Transverse colon (tissue), 4 donors: ENCODE results near the gene EARS2. TPM values are rescaled to one million over a fixed set of nuclear protein-coding genes. Genes with fewer than 3 reads are reported as not detected.

ENCODE experiments used
- DNase-seq: peaks from one replicate; pipeline ENCODE4 v3.0.0-alpha.2; 2019
- H3K27ac ChIP-seq, 4 donors: fragments of 200-600 bp; sonication (generic); 2 replicates each; pipeline ENCODE4 v1.5.1; 2016 to 2018; ENCODE audit warnings: inconsistent platforms in 4 of 4
- H3K27me3 ChIP-seq: fragments of 200-600 bp; sonication (generic); 2 replicates; pipeline ENCODE4 v1.5.1; 2017; ENCODE audit warnings: inconsistent platforms
- H3K36me3 ChIP-seq, 4 donors: fragments of 200-600 bp; sonication (generic); 2 replicates each; pipeline ENCODE4 v1.5.1; 2017 to 2019; ENCODE audit warnings: inconsistent platforms in 4 of 4
- H3K4me1 ChIP-seq, 4 donors: fragments of 200-600 bp; sonication (generic); 2 replicates each; pipeline ENCODE4 v1.5.1; 2017 to 2020; ENCODE audit warnings: inconsistent platforms in 4 of 4
- H3K4me3 ChIP-seq, 4 donors: fragments of 200-600 bp; sonication (generic); 1 replicate in 1 of 4; 2 replicates in 3 of 4; pipeline versions ENCODE4 v1.5.1 to v1.6.1; 2017 to 2019; ENCODE audit warnings: inconsistent platforms in 4 of 4
- H3K9me3 ChIP-seq, 2 donors: fragments of 200-600 bp; sonication (generic); 2 replicates each; pipeline ENCODE4 v1.5.1; 2017 to 2019; ENCODE audit warnings: inconsistent platforms in 2 of 2
- EP300 ChIP-seq: sonication (generic); formaldehyde crosslinking; IDR thresholded peaks from one replicate; pipeline ENCODE4 v1.6.1; 2017; ENCODE audit warnings: antibody characterized with exemption, low read depth
- POLR2A ChIP-seq: fragments of 450-650 bp; IDR thresholded peaks from one replicate; pipeline ENCODE4 v1.6.1; 2016; ENCODE audit warnings: antibody characterized with exemption, mild to moderate bottlenecking, moderate library complexity
- POLR2AphosphoS5 ChIP-seq, 3 donors: sonication (generic); formaldehyde crosslinking; IDR thresholded peaks; one replicate each; pipeline ENCODE4 v1.6.1; 2016; ENCODE audit warnings: antibody characterized with exemption in 3 of 3
- WGBS, 2 donors: methylation state at CpG; one replicate each; pipeline ENCODE4 v1.1.5; 2018; ENCODE audit warnings: low coverage in 1 of 2; 5-methylcytosine and 5-hydroxymethylcytosine counted together
- in situ Hi-C, 4 donors: fragments of 200-750 bp; cut with MboI; loops; one replicate each; pipeline versions ENCODE4 v1.15.0 to v1.15.1; 2017; ENCODE audit warnings: low sequenced_read_pairs in 3 of 4, low pct_ligation_motif_present in 1 of 4, low pct_unique_long_range_greater_than_20kb in 1 of 4
- intact Hi-C: fragments of 100-400 bp; cut with DNase I; formaldehyde crosslinking; loops from one replicate; pipeline ENCODE4 v1.15.1; 2023; ENCODE audit warnings: low total_unique reads
- total RNA-seq, 4 donors: library from RNA; depleted of rRNA; stranded (reverse); fragments of >200 nt; gene quantifications; one replicate each; pipeline ENCODE4 v1.1.0, GENCODE V29; 2016
- TF ChIP-seq, protein P1 (sequence below), 5 experiments: fragments of 200-600 bp in 3 of 5; fragments of 450-650 bp in 2 of 5; sonication (generic) in 3 of 5; IDR thresholded peaks; 1 replicate in 2 of 5; 2 replicates in 3 of 5; pipeline ENCODE4 v1.5.1; 2016 to 2017; ENCODE audit warnings: antibody characterized with exemption in 5 of 5, inconsistent platforms in 3 of 5, mild to moderate bottlenecking in 2 of 5, moderate library complexity in 1 of 5

Gene EARS2
- 10 to 100 TPM in 3 of 4 donors, 1 to 10 TPM in 1; 9.4 to 88.2 (median 14.3) TPM for total RNA-seq

DNA sequence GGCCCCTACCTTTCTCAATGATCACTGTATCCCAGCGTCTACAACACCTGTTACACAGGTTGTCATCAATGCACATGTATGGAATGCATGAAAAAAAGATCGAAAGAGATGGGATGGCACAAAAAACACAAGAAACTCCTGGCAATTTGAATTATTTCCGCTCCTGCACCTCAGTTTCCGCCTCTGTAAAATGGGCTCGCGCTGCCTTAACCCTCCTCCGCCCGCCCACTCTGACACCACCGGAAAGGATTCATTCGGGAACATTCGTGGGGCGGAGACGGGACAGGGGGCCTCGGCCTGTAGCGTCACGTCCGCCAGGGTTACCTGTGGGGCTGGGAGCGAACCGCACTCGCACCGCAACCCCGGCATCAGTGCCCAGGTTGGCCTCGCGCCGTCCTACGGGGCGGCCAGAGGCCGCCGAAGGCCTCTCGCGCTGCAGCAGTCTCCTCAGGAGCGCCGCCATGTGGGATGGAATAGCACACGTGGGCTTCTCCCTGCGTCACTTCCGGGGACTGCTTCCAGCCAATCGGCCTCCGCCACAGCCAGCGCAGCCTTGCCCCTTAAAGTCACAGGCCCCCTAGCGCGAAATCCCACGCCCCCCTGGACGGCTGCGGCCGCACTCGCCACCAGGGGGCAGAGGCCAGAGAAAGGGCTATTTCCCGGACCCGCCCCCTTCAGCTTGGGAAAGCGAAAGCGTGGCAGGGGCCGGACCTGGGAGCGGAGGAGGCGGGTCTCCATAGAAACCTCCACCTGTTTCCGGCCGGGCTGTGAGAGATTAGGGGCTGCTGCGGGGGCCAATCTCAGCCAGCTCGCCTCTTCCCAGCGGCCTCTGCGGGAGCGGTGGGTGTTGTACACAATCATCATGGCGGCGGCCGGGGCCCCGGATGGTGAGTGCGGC lies at the start of gene EARS2, which contains the start of gene UBFD1:
Gene EARS2 (minus strand): TSS at position 470 of the 898 bp plus-strand sequence. CDS start 7 bp downstream, at position 463.
Gene UBFD1 (plus strand): TSS at position 847 of the 898 bp plus-strand sequence. CDS start 16 bp downstream, at position 863.
- intact Hi-C loops (no loop called here), in situ Hi-C loops (no loop called here)
- Histone ChIP-seq H3K4me1 (peaks cover 11 to 30% (median 19%) of the 10 kb centered on the region in 4 donors), H3K4me3 (peak within 1 kb of the TSS; percentile 87 to 98 (median 92)), H3K27me3 (no peaks in the 10 kb centered on the region), H3K36me3 (peaks cover 0 to 4% (median 2%) of the 10 kb centered on the region in 4 donors), H3K9me3 (no peaks in the 10 kb centered on the region), H3K27ac (peak within 1 kb of the TSS; percentile 87 to 93 (median 93))
- DNase-seq: peak; percentile 99
- TF ChIP-seq, protein P1, sequence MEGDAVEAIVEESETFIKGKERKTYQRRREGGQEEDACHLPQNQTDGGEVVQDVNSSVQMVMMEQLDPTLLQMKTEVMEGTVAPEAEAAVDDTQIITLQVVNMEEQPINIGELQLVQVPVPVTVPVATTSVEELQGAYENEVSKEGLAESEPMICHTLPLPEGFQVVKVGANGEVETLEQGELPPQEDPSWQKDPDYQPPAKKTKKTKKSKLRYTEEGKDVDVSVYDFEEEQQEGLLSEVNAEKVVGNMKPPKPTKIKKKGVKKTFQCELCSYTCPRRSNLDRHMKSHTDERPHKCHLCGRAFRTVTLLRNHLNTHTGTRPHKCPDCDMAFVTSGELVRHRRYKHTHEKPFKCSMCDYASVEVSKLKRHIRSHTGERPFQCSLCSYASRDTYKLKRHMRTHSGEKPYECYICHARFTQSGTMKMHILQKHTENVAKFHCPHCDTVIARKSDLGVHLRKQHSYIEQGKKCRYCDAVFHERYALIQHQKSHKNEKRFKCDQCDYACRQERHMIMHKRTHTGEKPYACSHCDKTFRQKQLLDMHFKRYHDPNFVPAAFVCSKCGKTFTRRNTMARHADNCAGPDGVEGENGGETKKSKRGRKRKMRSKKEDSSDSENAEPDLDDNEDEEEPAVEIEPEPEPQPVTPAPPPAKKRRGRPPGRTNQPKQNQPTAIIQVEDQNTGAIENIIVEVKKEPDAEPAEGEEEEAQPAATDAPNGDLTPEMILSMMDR (IDR thresholded peaks at IDR 0.05): peak; percentile 85 to 99 (median 96)
- peak; percentile 57 to 59 (median 58) for TF ChIP-seq POLR2AphosphoS5 (IDR thresholded peaks at IDR 0.05)
- TF ChIP-seq EP300: no peak
- 2% methylated on average over 44 of the region's 65 CpGs; no CpG with 5 or more reads in 1 of the 2 donors for WGBS, 2 donors

DNA sequence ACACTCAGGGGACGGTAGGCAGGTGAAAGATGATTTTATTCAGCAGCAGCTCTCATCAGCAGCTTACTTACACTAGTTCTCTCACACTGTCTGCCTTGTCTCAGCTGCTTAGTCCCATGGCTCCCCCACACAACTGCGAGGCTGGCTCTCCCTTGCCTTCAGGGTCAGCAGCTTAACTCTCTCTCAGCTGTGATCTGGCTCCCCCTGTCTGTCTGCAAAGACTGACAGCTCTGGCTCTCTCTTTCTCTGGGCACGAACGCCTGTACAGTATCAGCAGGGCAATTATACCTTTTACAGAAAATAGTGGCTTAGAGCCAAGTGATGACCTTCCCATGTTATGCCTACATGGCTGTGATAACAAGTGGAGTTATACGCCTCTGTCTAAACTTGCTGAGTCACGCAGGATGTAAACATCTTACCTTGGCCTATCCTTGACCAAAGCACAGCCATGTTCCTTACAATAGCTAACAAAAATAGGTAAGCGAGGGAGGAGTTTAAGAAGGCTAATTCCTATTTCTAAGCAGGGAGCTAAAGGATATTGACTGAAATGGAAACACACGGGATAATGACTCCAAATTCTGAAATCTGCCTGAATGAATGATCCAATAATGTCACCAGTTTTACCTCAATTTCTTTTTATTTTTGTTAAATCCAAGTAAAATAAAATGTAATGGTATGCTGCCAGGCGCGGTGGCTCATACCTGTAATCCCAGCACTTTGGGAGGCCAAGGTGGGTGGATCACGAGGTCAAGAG lies 40.0 kb upstream of the EARS2 start:
- peaks cover 12 to 22% (median 14%) of the 10 kb centered on the region in 4 donors for H3K4me1 ChIP-seq
- 79 to 86% methylated on average over 10 to 11 of the region's 11 CpGs for WGBS, 2 donors
- no peaks in the 10 kb centered on the region for H3K27me3 ChIP-seq
- H3K4me3 ChIP-seq: no peak overlapping the region
- intact Hi-C loops (no loop called here), in situ Hi-C loops (no loop called here)
- peaks cover 0 to 13% (median 3%) of the 10 kb centered on the region in 4 donors for H3K36me3 ChIP-seq
- no peak for TF ChIP-seq POLR2A
- TF ChIP-seq, protein P1 (IDR thresholded peaks at IDR 0.05): no peak
- no peak for TF ChIP-seq POLR2AphosphoS5 (IDR thresholded peaks at IDR 0.05)
- TF ChIP-seq EP300: no peak
- DNase-seq: peak; percentile 18
- H3K9me3 ChIP-seq: no peaks in the 10 kb centered on the region
- H3K27ac ChIP-seq: no peak overlapping the region

DNA sequence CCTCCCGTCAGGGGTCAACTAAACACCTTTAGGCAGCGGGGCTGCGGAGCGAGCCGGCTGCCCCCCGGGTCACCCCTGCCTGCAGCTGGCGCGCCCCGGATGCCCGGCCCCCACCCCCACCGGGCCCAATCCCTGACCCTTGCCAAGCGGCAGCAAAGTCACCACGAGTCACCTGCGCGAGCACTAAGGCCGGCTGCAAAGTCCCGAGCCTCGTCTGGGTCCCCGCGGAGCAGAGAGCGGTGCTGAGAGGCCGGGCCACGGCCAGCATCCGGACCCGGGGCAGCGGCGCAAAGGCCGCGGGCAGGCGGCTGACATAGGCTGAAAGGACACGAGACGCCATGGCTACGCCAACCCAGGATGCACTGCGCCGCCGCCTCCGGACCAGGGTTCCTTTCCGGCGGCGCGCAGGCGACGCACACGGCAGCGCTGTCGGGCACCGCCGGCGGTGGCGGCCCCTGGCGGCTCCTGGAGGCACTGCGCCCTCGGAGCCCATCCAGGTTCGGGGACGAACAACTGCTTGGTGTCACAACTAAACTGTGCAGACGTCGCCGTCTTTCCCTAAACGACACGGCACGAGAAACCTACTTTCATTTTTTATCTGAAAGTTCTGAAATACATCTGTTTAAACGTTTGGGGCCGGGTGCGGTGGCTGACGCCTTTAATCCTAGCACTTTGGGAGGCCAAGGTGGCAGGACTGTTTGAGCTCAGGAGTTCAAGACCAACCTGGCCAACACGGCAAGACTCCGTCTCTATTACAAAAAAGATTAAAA lies 39.0 kb upstream of the EARS2 start, which contains the start of gene NDUFAB1:
Gene NDUFAB1 (minus strand): TSS at position 366 of the 770 bp plus-strand sequence. CDS start 26 bp downstream, at position 340.
- intact Hi-C loops: no loop called here
- peaks cover 12 to 22% (median 14%) of the 10 kb centered on the region in 4 donors for H3K4me1 ChIP-seq
- H3K4me3 ChIP-seq: peak within 1 kb of the TSS; percentile 75 to 98 (median 94)
- TF ChIP-seq POLR2AphosphoS5 (IDR thresholded peaks at IDR 0.05): peak; percentile 44 to 68 (median 65)
- TF ChIP-seq EP300: no peak
- TF ChIP-seq, protein P1 (IDR thresholded peaks at IDR 0.05): peak; percentile 95 to 100 (median 100)
- TF ChIP-seq POLR2A: peak; percentile 40
- peaks cover 0 to 13% (median 0%) of the 10 kb centered on the region in 4 donors for H3K36me3 ChIP-seq
- DNase-seq: peak; percentile 93
- H3K27ac ChIP-seq: peak within 1 kb of the TSS; percentile 83 to 92 (median 88)
- H3K9me3 ChIP-seq: no peaks in the 10 kb centered on the region
- in situ Hi-C loops: no loop called here
- no peaks in the 10 kb centered on the region for H3K27me3 ChIP-seq
- 3 to 13% methylated on average over 4 to 41 of the region's 67 CpGs for WGBS, 2 donors
